ENCODE data around the gene SOCS3.
A peak's percentile ranks its signal among the peaks of the same experiment; 100 is the strongest.

SOCS3 gene, protein sequence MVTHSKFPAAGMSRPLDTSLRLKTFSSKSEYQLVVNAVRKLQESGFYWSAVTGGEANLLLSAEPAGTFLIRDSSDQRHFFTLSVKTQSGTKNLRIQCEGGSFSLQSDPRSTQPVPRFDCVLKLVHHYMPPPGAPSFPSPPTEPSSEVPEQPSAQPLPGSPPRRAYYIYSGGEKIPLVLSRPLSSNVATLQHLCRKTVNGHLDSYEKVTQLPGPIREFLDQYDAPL

DNA sequence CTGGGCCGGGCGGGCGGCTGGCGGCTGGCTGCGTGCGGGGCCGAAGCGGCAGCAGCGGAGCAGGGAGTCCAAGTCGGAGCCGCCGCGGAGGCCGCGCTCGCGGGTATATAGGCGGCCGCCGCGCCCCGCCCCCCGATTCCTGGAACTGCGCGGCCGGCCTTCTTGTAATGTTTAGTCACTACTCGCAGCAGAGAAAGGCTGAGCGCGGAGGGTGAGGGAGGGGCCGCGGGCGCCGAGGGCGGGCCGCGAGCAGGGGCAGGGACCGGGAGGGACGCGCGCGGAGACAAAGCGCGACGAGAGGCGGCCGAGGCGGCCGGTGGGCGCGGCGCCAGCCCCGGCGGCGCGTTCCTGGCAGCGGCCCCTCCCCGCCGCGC lies at the start of gene SOCS3:
Gene SOCS3 (minus strand): TSS at position 81 of the 374 bp plus-strand sequence. CDS start 982 bp downstream, outside the sequence.
- H3K4me3 ChIP-seq (ENCODE audit: low read depth, low read length), result peak within 1 kb of the TSS; percentile 82

DNA sequence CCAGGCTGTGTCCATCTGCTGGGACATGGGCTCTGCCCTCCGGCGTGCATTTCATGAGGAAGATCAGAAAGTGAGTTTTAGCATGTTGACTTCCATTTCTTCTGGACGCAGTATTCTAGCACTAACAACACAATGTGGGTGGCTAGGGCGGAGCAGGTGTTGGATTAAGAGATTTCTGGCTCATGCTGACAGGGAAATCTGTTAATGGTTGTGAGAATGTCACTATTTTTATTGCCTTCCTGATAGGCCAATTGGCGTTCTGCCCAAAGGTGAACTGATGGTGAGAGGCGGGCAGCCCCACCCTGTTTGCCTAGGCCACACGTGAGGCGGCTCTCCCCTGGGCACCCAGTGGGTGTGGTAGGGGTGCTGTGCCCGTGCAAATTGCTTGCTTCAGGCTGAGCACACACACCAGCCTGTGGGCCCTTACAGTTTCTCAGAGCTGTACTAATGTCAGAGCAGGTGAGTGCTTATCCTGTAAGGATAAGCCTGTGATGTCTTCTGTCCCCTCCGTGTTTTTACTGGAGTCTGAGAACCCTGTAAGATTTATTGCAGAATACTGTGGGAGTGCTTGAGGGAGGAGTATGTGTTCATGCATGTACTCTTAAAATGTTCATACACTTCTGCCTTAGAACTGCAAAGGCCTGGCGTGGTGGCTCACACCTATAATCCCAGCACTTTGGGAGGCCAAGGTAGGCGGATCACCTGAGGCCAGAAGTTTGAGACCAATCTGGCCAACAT lies 49.5 kb upstream of the SOCS3 start:
- no peak overlapping the region for H3K4me3 ChIP-seq (ENCODE audit: low read depth, low read length)

DNA sequence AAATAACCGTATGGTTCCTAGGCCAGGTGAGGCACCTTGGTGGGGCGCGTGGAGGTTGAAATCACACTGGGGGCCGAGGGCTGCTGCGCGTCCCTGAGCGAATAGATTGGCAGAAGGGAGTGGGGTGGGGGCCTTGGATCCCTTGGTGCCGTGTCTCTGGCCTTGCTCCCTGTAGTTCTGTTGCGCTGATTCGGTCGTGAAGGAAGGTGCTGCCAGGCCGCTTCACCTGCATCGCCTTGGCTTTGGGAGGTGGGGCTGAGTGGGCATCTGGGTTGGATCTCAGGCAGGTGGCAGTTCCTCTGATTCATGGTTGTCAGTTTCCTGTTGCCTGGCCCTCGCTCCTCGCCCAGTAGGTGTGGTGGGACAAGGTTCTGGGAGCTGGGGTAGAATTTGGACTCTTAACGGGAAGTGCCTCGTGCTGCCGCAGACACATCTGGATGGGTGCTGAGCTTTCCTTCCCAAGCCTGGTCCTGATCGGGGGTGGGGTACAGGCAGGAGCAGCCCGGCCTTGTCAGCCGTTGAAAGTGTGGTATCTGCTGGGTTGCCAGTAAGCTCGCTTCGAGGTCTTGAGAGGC lies 48.7 kb upstream of the SOCS3 start:
- H3K4me3 ChIP-seq (ENCODE audit: low read depth, low read length), result no peak overlapping the region

DNA sequence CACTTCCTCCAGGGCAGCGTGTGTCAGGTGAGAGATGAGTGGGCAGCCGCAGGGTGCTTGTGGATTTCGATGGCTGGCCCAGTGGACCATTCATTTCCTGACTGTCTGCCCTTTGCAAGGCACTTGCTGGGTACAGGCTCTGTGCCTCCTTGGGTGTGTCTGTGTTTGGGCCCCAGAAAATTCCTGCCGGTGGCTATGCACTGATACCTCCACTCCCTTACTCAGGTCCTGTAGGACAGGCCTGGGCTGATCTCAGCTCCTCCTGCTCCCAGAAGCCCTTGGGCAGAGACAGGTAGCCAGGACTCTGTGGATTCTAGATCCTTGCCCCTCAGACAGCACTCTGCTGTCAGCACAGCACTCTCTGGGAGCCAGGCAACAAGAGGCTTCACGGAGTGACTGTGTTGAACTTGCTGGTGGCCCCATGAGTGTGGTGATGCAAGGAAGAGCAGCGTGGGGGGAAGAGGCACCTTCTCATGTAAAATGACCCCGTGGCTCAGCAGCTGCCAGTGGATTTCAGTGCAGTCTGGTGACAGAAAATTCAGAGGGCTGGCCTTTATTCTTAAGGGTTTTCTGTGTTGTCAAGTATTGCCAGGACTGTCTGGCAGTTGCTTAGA lies 47.6 kb upstream of the SOCS3 start:
- no peak overlapping the region for H3K4me3 ChIP-seq (ENCODE audit: low read depth, low read length)

DNA sequence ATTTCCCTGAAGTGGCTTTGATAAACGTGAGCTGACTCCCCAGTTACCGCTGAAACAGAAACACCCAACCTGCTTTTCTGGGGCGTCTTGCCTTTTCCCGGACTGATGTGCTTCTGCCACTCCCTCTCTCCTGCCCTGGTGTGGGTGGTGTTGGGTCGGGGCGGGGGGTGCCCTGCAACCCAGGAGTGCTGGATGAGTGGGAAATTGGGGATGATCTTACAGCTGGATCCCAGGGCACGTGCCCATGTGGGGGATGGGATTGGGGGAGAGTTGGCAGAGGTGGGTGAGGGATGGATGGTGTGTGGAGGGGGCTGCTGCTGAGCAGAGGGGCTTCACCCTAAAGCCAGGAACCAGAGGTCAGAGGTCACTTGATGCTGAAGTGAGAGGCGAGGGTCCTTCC lies 47.0 kb upstream of the SOCS3 start:
- H3K4me3 ChIP-seq (ENCODE audit: low read depth, low read length), result no peak overlapping the region

DNA sequence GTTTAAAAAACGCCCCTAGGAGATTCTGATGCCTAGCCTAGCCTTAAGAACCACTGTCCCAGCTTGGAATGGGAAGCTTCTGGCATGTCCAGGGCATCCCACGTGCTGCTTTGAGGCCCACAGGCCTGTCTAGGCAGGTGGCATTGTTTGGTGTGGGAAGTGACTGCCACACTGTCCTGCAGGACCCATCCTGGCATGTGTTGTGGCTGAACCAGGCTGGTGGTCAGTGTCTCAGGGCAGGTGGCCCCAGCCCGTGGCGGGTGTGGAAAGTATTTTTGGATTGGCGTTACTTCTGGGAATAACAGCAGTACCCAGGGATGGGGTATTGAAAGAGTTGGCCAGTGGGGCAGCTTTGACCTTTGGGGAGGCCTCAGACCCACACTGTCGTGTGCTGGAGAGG lies 46.5 kb upstream of the SOCS3 start:
- H3K4me3 ChIP-seq (ENCODE audit: low read depth, low read length), result no peak overlapping the region

DNA sequence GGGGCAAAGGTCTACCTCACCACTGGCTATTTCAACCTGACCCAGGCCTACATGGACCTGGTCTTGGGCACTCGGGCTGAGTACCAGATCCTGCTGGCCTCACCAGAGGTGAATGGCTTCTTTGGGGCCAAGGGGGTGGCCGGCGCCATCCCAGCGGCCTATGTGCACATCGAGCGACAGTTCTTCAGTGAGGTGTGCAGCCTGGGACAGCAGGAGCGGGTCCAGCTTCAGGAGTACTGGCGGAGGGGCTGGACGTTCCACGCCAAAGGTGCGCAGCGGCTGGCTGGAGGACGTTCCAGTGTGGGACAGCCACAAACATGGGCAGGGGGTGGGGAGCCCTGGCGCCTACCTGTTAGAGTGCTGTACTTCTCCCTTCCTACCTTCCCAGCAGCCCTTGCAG lies 43.9 kb upstream of the SOCS3 start:
- no peak overlapping the region for H3K4me3 ChIP-seq (ENCODE audit: low read depth, low read length)

DNA sequence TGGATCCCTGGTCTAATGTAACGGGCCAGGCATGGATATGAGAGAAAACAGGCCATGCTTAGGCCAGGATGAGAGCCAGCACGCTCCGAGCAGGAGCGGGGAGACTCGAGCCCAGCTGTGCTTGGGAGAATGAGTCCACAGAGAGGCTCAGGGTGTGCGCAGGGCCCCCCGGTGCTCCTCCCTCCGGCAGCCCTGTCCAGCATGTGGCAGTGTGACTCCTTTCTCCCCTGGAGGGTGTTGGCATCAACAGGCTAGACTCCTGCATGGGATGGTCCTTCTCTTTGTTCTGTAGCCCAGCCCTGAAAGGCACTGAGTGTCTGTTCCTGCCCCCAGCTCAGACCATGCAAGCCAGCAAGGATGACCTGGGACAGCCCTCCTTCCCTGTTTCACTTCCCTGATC lies 42.0 kb upstream of the SOCS3 start:
- no peak overlapping the region for H3K4me3 ChIP-seq (ENCODE audit: low read depth, low read length)

DNA sequence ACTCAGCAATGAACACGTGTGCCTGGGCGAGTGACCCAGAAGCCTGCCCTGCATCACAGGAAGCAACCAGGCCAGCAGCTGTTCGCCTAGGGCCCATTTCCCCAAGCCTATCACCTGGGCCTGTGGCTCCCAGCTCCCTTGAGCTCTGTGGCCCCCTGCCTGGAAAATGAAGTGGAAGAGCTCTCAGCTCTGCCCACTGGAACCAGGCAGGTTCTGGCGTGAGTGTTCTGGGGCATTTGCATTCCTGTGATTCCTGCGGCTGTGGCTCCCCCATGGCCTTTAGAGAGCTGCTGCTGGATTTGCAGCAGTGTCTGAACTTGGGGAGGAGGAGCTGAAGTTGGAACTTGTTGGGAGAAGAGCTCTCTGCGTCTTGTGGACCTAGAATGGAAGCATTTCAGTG lies 41.4 kb upstream of the SOCS3 start:
- H3K4me3 ChIP-seq (ENCODE audit: low read depth, low read length), result no peak overlapping the region

DNA sequence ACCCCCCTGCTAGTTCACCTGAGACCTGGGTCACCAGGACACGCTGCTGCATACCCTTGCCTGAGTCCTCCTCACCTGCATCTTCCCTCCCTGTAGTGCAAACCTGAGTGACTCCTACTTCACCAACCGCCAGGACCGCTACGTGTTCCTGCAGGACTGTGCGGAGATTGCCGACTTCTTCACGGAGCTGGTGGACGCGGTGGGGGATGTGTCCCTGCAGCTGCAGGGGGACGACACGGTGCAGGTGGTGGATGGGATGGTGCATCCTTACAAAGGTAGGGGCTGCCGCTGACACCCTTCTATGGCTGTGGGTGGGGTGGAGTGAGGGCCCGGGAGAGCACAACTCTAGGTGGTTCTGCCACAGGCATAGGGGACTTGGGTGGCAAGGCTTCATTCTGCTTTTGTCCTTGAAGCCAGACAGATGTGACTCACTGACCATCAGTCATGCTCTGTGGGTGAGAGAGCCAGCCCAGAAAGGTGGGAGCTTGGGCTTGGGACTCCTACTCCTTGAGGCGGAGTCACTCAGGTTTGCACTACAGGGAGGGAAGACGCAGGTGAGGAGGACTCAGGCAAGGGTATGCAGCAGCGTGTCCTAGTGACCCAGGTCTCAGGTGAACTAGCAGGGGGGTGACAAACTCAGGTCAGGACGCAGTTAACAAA lies 40.8 kb upstream of the SOCS3 start:
- no peak overlapping the region for H3K4me3 ChIP-seq (ENCODE audit: low read depth, low read length)

DNA sequence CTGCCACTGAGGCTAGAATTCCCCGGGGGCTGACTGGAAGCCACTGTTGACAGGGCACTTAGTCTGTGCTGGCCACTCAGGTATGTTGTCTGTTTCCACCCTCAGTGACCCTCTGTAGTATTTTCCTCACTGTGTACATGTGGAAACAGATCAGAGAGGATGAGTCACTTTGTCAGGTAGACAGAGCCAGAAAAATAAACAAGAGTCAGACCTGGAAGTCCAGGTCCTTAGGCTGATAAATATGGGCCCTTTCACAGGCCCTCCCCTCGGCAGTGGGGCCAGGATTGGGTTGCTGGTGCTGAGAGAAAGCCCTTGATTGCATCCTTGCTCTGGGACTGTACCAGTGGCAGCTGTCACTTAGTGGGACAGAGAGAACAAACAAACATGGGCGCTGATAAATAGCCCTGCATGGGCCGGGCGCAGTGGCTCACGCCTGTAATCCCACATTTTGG lies 39.8 kb upstream of the SOCS3 start:
- no peak overlapping the region for H3K4me3 ChIP-seq (ENCODE audit: low read depth, low read length)

DNA sequence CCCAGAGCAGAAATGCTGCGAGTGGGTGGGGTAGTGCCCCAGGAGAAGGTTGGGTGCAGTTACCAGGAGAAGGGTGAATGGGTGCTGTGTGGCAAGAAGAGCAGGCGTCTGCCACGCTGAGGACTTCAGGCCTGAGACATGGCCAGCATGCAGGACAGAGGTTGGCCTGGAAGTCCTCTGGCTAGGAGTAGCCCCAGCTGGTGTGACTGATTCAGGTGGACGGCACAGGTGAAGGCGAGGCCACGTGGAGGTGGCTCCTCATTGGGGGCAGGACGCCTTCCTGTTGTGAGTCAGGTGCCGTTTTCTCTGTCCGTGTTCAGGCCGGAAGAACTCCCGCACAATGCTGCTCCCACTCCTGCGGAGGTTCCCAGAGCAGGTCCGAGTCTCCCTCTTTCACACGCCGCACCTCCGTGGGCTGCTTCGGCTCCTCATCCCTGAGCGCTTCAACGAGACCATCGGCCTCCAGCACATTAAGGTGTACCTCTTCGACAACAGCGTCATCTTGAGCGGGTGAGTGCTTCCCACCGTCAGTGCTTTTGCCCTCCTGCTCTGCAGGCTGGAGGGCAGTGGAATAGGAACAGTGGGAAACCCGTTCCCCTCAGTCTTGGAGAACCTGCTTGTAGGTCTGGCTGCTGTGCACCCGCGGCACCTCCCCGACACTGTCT lies 39.3 kb upstream of the SOCS3 start:
- no peak overlapping the region for H3K4me3 ChIP-seq (ENCODE audit: low read depth, low read length)

DNA sequence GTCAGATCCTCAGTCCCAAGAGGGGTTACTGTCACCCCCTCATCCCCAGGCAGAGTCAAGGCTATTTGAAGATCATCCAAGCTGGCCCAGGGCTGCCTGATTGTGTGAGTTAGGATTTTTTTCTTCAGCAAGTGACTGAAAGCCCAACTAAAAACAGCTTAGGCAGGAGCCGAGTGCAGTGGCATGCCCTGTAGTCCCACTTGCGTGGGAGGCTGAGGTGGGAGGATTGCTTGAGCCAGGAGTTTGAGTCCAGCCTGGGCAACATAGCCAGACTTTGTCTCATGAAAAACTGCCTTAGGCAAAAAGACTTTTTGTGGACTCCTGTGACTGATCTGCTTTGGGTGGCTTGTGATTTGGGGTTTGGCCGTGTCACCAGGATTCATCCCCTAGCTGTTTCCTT lies 38.5 kb upstream of the SOCS3 start:
- H3K4me3 ChIP-seq (ENCODE audit: low read depth, low read length), result no peak overlapping the region

DNA sequence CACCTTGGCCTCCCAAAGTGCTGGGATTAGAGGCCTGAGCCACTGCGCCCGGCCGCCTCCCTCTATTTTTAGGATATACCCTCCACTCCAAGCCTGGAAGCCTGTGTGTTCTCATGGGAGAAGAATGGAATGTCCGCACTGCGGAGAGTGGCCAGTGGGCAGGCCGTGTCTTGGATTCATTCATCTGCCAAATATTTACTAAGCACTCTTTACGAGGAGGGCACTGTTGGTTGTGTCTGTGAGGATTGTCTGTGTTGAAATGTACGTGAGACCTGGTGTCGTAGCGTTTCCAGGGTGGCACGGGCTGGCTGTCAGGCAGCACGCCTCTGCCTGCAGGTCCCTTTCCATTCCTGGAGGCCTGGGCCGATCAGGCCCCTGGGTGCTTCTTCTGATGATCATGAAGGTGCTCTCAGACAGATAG lies 37.8 kb upstream of the SOCS3 start:
- H3K4me3 ChIP-seq (ENCODE audit: low read depth, low read length), result no peak overlapping the region

DNA sequence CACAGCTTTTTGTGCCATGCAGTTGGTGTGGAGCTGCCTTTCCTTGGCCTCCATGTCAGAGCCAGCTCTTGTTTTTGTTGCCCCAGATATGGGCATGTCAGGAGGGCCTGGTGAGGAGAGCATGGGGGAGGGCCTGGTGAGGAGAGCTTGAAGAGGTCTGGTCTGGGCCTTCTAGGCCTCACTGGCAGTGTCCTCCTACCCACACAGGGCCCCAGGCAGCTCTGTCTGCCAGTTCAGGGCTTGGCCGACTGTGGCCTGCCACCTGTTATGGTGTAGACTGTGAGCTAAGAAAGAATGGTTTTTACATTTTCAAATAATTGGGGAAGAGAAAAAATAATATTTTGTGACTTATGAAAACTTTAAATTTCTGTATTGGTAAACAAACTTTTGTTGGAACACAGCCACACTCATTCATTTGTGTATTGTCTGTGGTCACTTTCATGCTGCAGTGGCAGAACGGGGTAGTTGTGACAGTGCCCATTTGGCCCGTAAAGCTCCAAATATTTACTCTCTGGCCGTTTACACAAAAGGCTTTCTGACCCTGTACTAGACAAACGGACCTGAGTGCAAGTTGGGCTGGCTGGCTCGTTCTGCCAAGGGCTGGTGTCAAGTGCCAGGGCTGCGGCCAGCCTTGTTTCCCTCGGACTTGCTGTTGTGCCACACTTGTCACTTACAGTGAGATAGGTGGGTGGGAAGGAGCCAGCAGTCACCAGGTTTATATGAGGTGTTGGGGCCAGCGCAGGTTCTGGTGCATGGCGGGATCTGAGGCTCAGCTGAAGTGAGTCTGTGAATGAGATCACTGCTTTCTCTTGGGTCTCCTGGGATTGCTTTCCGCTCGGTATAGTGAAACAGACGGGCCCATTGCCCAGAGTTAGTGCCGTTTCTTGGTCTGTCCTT lies 36.8 kb upstream of the SOCS3 start:
- H3K4me3 ChIP-seq (ENCODE audit: low read depth, low read length), result no peak overlapping the region

DNA sequence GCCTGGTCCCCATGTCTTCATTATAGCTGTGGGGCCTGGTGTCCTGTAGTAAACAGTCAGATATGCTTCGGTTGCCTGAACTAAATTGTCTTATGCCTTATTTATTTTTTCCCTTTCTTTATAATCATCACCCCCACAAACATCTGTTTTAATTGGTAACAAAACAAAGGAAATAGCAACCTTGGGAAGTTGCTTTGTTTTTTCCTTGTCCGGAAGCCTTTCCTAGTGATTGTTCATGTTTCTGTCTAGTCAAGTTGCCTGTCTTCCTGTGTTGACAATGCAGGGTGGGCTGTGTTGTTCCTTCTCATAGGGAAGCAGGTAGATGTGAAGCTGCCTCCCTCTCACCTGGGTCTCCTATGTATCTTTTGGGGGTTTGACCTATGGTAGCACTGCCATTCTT lies 35.3 kb upstream of the SOCS3 start:
- H3K4me3 ChIP-seq (ENCODE audit: low read depth, low read length), result no peak overlapping the region

DNA sequence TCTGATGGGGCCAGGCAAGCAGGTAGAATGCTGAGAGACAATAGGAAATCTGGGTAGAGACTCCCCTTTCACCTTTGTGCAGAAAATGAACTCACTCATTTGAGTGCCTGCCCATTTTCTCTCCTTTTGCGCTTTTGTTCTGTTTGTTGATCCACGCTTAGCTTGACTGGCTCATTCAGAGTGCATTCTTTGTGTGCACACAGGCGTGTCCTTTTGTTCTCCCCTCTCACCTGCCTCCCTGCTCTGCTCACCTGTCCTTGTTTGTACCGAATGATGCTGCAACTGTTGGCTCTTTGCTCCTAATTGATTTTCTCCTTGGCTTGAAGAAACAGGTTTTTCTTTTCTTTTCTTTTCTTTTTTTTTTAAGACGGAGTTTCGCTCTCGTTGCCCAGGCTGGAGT lies 34.3 kb upstream of the SOCS3 start:
- H3K4me3 ChIP-seq (ENCODE audit: low read depth, low read length), result no peak overlapping the region

DNA sequence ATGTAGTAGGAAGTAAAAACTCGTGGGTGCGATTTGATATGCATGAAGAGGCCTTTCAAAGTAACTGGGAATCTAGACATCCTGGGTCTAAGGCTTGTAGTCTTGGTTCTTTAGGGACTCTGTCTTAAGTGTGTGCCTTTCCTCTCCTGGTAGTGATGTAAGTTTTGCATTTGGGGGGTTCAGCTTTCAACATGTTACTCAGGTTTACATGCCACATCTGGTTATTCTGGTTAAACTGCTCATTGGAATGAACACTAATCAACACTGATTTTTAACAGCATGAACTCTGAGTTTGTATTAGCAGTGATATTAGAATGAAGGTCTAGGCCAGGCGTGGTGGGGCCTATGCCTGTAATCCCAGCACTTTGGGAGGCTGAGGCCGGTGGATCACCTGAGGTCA lies 33.7 kb upstream of the SOCS3 start:
- H3K4me3 ChIP-seq (ENCODE audit: low read depth, low read length), result no peak overlapping the region

DNA sequence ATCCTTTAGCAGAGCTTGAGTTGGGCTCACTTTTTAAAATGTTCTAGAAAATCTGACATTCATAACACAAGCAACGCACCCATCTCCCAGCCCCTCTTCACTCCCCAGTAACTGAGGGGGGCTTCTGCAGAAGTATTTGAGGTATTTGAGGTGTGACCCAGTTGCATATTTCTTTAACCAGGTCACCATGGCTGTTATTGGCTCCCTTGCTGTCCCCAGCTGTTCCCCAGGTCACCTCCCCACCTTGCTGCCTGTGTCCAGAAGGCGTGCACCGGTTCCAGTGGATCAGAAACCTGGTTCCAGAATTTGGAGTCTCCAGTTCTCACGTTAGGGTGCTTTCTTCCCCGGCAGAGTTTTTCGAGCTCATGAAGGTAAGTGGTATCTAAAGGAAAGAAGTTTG lies 32.4 kb upstream of the SOCS3 start:
- H3K4me3 ChIP-seq (ENCODE audit: low read depth, low read length), result no peak overlapping the region

DNA sequence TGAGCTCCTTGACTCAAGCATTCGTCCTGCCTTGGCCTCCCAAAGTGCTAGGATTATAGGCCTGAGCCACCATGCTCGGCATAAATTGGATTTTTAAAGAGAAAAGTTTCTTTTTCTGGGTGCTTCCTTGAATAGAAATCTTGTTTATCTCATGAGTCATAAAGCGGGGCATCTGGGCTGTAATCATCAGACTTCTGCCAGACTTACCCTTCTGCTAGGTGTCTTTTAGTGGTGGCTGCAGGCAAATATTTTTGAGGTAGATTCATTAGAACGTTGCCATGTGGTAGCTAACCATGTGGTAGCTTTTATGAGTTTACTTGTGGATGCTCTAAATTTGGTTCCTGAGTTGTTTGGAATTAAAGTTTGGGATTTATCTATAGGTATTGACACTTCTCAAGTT lies 32.0 kb upstream of the SOCS3 start:
- no peak overlapping the region for H3K4me3 ChIP-seq (ENCODE audit: low read depth, low read length)

Measured in iPS-11a (cell line).